ACHN (cell line): Measurements from ENCODE around the gene PDCD4.
A peak's percentile ranks its signal among the peaks of the same experiment; 100 is the strongest.
"Not testable (repeated sequence)": the region's sequence is repeated elsewhere in the genome, so short reads cannot be mapped to it uniquely, and the experiment has no call there.

ENCODE experiments used
- DNase-seq: peaks from one replicate; pipeline ENCODE4 v3.0.0-alpha.2; 2015
- in situ Hi-C: cut with HindIII; loops from 2 replicates; pipeline ENCODE4 v1.10.0; 2017; ENCODE audit warnings: low sequenced_read_pairs, low pct_ligation_motif_present, low pct_unique_long_range_greater_than_20kb

PDCD4 gene

GRCh38 chr10:110857265-110858171 is 14.2 kb upstream of the PDCD4 start:
- DNase-seq, result no peak
- in situ Hi-C loops, result no loop called here

- no peak for DNase-seq
- in situ Hi-C loops, result no loop called here
These were observed 13.3 kb upstream of the PDCD4 start for GRCh38 chr10:110858297-110858934.

DNA sequence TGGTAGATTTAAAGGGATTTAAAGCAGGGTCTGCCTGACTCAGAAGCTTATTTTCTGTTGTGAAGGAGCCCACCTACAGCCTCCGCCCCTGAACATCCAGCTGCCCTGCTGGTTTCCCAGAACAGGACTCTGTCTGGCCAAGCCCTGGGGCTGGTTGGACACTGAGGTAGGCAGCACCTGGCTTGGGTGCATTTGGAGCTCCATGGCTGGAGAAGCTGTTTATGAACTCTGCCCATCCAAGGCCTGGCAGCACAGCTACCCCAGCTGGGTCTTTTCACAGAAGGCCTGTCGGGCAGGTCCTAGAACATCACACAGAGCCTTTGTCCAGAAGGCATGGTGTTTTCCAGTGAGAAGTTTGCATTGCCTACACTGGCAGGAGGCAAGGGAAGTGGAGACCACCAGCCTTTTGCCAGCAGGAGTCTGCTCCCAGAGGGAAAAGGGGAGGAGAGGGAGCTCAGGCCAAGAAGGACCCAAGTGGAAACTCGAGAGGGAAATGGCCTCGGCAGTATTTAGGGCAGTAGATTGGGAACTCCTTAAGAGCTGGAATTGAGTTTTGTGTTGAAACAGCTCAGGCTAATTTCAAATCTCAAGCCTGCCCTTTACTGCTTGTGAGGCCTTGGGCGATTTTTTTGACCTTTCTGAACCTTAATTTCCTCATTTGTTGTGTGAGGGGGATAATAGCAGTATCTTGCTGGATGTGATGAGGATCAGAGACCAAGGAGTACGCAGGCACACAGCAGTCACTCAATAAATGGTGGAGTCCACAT is 12.3 kb upstream of the PDCD4 start:
- in situ Hi-C loops, result no loop called here
- no peak for DNase-seq

DNA sequence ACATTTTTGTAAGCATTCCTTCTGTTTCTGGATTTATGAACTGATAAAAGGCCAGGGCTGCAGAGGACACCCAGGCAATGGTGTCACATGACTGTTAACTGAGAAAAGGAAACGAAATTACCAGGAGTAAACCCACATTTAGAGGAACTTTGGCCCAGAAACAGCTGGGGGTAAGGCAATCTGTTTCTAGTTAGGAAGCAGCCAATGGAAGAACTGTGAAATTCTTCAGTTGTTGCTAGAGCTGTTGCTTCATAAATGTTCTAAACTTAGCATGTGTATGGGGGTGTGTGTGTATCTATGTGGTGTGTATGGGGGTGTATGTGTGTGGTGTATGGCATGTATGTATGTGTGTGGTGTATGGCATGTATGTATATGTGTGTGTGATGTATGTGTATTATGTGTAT is 11.8 kb upstream of the PDCD4 start:
- in situ Hi-C loops, result no loop called here
- DNase-seq, result no peak

DNA sequence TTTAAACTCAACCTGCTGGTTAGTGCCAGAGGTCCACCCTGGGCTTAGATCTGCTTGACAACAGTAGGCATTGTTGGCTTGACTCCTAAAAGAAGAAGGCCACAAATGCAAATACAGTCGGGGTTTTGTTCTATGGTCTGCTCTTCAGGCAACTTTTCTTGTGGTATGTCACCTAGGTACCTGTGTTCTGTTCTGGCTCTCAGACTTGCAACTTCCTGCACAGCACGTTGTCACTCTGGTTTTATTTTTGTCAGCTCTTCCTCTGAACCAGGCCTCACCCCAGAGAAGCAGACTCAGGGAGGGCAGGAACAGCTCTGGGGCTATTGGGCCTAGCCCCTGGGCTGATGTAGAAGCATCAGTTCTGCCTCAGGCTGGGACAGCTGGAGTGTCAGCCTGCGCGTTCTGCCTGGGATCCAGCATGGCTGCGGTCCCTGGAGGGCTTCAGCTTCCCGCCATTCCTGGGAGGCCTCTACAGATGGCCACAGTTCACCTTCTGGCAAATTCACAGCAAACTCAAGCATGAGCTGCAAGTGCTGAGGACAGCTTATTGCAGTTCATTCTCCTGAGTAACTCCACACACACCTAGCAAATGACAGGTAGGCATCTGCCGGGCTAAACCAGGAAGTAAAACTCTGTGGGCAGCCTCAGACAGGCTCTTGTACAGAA is 11.0 kb upstream of the PDCD4 start:
- in situ Hi-C loops, result no loop called here
- no peak for DNase-seq

GRCh38 chr10:110861476-110861875 is 10.3 kb upstream of the PDCD4 start:
- in situ Hi-C loops, result no loop called here
- no peak for DNase-seq

DNA sequence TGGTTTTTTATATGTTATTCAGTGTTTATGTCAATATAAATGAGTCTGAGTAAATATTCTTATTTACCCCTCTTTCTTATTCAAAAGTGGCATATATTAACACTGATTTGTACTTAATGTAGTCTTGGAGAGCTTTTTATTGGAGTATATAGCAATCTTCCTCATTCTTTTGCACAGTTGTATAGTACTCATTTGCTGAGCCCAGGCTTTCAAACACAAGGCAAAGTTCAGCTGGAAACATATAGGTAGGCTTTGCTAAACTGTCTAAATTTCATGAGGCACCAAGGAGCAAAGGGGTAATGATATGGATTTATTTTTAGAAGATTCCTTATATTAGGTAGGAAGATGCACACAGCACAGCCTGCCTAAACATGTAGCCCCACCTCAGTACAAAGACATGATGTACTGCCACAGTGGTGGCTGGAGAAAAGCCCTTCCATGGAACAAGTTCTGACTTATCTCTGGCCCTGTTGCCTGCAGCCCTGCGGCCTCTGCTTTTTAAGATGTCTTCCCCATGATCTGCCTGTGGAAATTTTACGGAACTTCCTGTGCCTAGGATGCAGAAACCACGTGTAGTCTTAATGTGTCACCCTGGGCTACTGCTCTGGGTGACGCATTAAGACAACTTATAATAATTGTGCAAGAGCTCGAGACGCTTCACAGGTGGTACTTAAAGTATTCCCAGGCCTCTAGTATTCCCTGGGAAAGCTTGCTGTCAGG is 9.6 kb upstream of the PDCD4 start:
- no peak for DNase-seq
- in situ Hi-C loops, result no loop called here

GRCh38 chr10:110862961-110863360 is 8.8 kb upstream of the PDCD4 start:
- in situ Hi-C loops, result no loop called here
- no peak for DNase-seq

- in situ Hi-C loops, result no loop called here
These were observed 8.4 kb upstream of the PDCD4 start for GRCh38 chr10:110863361-110863760.

DNA sequence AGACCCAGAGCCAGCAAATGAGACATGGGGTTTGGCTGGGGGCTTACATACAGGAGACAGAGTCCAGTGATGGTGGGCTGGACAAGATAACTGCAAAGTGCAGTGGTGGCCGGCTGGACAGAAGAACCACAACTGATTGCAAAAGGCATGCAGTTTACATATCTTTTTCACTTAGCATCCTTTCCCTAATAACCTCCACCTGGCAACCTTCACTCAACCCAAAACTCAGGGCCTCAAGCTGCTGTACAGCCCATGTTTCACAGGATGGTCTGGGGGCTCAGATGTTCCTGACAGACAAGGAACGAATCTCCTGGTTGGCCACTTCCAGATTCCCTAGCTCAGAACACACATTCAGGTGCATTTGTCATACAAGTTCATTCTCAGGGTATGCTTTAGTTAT is 7.8 kb upstream of the PDCD4 start:
- DNase-seq, result no peak
- in situ Hi-C loops, result no loop called here

More at GRCh38 chr10:110863361-110863760, 8.4 kb upstream of the PDCD4 start:
- no peak for DNase-seq

- DNase-seq, result no peak
- in situ Hi-C loops, result no loop called here
These were observed 7.0 kb upstream of the PDCD4 start for GRCh38 chr10:110864662-110865140.

GRCh38 chr10:110865186-110865808 is 6.4 kb upstream of the PDCD4 start:
- in situ Hi-C loops, result no loop called here
- peak; percentile 50 for DNase-seq

GRCh38 chr10:110865809-110866482 is 5.8 kb upstream of the PDCD4 start:
- DNase-seq, result peak; percentile 9

DNA sequence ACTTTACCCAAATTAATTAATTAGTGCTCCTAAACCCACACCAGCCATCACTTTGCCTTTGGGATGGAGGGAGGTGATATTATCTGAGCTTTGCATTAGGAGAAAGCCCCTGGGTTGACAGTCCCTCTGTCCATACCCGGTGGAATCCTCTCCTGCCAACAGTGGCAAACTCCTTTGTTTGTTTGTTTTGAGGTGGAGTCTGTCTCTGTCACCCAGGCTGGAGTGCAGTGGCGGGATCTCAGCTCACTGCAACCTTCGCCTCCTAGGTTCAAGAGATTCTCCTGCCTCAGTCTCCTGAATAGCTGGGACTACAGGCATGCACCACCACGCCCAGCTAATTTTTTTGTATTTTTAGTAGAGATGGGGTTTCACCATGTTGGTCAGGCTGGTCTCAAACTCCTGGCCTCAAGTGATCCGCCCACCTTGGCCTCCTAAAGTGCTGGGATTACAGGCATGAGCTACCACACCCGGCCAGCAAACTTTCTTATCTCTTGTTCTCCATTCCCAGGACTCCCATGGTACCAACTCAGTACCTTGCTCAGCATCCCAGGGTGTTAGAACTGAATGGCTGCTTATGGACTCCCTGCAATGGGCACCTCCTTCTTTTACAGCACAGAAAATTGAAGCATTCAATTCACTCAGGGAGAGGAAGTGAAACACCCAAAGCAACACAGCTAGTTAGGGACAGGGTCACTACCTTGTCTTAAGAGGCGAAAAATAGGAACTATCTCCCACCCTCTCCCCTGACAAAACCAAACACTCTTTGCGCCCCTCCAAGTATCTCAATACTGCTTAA is 4.5 kb upstream of the PDCD4 start:
- in situ Hi-C loops, DNase-seq: not testable (repeated sequence)

More at GRCh38 chr10:110865809-110866482, 5.8 kb upstream of the PDCD4 start:
- in situ Hi-C loops, result no loop called here

- in situ Hi-C loops, result no loop called here
- DNase-seq, result no peak
These were observed 3.8 kb upstream of the PDCD4 start for GRCh38 chr10:110867807-110868465.

GRCh38 chr10:110868981-110869380 is 2.7 kb upstream of the PDCD4 start:
- in situ Hi-C loops, result no loop called here
- DNase-seq, result no peak
